Measurements from ENCODE around the gene ARHGAP10. TPM values are rescaled to one million over a fixed set of nuclear protein-coding genes. Genes with fewer than 3 reads are reported as not detected.

ARHGAP10 gene
- total RNA-seq, 1 experiment from 2014 or later = 5.0 TPM

DNA sequence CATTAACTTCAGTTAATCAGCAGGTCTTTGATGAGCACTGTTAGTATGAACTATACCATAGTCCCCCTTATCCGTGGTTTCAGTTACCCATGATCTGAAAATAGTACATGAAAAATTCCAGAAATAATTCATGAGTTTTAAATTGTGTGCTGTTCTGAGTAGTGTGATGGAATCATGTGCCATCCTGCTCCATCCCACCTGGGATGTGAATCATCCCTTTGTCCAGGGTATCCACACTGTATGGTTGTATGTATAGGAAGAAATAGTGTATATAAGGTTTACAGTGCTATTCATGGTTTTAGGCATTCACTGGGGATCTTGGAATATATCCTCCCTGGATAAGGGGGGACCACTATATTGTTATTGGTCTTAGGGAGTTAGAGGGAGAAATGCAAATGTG is 24.5 kb downstream of the ARHGAP10 start:
- DNase-seq (ENCODE audit: low read depth, low spot score) = no peak
- in situ Hi-C loops (cut with HindIII; ENCODE audit: low pct_unique_long_range_greater_than_20kb, low sequenced_read_pairs) = no loop called here

DNA sequence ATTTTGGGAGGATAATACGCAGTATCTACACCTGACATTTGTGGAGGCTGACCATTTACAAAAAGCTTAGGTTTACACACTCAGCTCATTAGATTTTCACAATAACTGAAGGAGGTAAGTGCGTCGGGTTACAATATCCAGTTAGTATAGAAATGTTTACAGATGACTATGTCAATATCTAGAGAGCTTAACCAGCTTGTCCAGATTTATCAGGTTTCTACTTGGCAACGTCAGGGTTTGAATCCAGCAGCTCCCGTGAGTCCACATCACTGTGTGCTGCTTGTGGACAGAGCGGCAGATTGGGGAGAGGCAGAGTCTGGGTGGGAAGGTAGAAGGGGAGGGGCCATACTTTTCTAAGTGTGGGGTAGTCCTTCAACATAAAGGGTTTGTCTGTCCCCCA is 28.3 kb downstream of the ARHGAP10 start:
- in situ Hi-C loops (cut with HindIII; ENCODE audit: low pct_unique_long_range_greater_than_20kb, low sequenced_read_pairs) = no loop called here

DNA sequence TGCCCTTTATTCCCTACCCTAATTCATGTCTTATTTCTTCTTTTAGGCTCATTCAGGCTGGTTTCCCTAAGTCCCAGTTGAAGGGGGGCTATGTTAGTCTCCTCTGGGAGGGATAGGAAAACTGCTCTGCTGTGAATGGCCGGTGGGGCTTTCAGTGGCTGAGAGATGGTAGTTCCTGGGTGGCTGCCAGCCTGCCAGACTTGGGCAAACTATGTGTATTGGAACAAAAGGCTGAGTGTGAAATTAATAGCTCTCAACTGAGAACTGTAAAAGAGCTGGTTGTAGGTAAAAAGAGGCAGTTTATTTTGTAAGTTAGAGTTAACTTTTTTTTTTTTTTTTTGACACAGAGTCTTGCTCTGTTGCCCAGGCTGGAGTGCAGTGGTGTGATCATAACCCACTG is 28.8 kb downstream of the ARHGAP10 start:
- DNase-seq (ENCODE audit: low read depth, low spot score) = peak; percentile 55
- in situ Hi-C loops (cut with HindIII; ENCODE audit: low pct_unique_long_range_greater_than_20kb, low sequenced_read_pairs) = no loop called here

More for the DNA sequence above, 28.3 kb downstream of the ARHGAP10 start:
- DNase-seq (ENCODE audit: low read depth, low spot score) = no peak

GRCh38 chr4:147761218-147761883 is 29.5 kb downstream of the ARHGAP10 start:
- in situ Hi-C loops (cut with HindIII; ENCODE audit: low pct_unique_long_range_greater_than_20kb, low sequenced_read_pairs) = no loop called here
- DNase-seq (ENCODE audit: low read depth, low spot score) = no peak

DNA sequence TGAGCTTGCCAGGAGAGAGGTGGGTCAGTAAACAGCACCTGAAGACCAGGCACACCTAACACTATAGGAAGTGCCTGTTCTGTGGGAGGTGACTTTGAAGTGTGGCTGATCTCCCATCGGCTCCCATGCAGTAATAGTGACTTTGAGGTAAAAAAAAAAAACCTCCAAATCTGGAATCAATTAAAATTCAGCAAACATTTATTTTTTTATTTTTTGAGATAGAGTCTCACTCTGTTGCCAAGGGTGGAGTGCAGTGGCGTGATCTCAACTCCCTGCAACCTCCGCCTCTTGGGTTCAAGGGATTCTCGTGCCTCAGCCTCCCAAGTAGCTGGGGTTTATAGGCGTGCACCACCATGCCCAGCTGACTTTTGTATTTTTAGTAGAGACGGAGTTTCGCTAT is 32.4 kb downstream of the ARHGAP10 start:
- in situ Hi-C loops (cut with HindIII; ENCODE audit: low pct_unique_long_range_greater_than_20kb, low sequenced_read_pairs) = no loop called here
- DNase-seq (ENCODE audit: low read depth, low spot score) = no peak

DNA sequence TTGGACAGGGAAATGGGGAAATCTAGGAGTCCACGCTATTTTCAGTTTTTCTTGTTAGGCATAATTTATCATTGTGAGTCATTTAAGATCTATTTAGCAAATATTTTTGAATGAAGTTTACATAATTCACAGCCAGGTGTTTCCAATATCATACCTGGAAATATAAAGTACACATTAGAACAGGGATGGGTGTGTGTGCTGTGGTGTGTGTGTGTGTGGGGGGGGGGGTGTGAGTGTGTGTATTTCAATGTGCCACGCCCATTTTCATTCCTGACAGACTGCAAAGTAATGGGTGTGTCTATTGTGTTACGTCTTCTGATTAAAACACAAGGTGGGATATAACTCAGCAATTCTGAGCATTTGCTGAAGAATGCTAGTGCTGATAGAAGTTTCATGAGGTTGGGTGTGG is 33.2 kb downstream of the ARHGAP10 start:
- in situ Hi-C loops (cut with HindIII; ENCODE audit: low pct_unique_long_range_greater_than_20kb, low sequenced_read_pairs) = no loop called here
- no peak for DNase-seq (ENCODE audit: low read depth, low spot score)

- in situ Hi-C loops (cut with HindIII; ENCODE audit: low pct_unique_long_range_greater_than_20kb, low sequenced_read_pairs) = no loop called here
- no peak for DNase-seq (ENCODE audit: low read depth, low spot score)
These were observed 36.2 kb downstream of the ARHGAP10 start for GRCh38 chr4:147768113-147768512.

- DNase-seq (ENCODE audit: low read depth, low spot score) = no peak
- in situ Hi-C loops (cut with HindIII; ENCODE audit: low pct_unique_long_range_greater_than_20kb, low sequenced_read_pairs) = no loop called here
These were observed 37.5 kb downstream of the ARHGAP10 start for GRCh38 chr4:147769386-147769785.

DNA sequence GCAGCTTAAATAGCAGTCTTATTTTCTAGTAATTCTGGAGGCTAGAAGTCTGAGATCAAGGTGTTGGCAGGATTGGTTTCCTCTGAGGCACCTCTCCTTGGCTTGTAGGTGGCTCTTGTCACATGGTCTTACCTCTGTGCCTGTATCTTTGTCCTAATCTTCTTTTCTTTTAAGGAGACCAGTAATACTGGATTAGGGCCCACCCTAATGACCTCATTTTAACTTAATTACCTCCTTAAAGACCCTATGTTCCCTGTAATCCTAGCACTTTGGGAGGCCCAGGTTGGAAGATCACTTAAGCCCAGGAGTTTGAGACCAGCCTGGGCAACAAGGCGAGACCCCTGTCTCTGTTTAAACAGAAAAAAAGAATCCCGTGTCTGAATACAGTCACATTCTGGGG is 38.9 kb downstream of the ARHGAP10 start:
- no peak for DNase-seq (ENCODE audit: low read depth, low spot score)
- in situ Hi-C loops (cut with HindIII; ENCODE audit: low pct_unique_long_range_greater_than_20kb, low sequenced_read_pairs) = no loop called here

- in situ Hi-C loops (cut with HindIII; ENCODE audit: low pct_unique_long_range_greater_than_20kb, low sequenced_read_pairs) = no loop called here
- DNase-seq (ENCODE audit: low read depth, low spot score) = no peak
These were observed 40.2 kb downstream of the ARHGAP10 start for GRCh38 chr4:147772056-147772455.

DNA sequence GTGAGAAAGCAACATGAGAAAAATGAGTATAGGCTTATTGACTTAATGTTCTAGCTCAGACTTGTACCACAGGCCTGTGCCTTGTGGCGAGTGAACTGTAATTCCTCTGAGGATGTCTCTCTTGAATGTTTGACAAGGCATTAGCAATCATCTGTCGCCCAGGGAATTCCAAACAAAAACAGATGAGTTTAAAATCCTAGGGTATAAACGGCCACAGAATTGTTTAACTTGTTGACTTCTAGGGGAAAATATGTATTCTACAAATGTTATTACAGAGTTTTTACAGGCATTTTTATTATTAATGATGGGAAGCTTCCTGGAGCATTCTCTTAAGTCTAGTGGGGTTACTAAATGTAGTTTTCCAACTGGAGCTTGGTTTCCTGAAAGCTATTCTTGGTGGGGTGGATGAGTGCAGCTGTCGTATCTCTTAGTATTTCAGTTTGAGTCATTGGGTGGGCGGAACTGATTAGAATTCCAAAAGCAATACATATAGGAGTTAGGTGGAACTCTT is 40.6 kb downstream of the ARHGAP10 start:
- DNase-seq (ENCODE audit: low read depth, low spot score) = no peak

DNA sequence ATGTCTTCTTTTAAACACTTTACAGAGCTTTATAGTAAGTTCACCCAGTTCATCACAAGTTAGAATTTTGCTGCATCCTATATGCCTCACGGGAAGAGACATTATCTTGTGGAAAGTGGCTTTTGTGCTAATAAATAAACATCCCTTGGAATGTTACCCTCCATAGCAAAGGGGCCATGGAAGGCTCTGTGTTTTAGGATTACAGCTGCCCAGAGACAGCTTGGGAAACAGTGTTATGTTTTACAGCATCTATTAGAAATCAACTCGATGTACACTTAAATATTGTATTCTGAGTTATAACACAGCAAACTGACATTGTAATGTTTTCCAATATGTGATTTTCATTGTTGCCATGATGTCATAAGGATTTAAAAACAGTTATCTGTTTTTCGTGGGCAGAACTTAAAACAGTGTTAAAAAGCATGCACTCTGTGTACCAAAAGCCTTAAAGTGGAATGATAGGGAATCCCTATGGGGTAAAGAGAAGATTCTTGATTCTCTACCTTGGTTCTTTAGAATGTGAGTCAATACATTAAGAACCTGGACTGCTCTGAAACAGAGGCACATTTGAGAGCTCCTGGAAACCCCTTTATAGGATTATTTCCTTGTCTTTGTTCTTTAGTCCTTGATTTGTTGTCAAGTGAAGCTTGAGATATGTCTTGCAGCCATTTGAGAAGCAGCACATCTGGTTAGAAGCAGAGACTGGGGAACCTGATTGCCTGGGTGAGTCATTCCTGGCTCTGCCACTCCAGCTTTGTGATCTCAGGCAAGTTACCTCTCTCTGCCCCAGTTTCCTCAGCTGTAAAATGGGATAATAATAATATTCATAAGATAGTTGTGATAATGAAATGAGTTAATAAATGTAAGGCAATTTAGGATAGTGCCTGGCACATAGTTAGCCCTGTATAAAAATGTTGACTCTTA is 41.6 kb downstream of the ARHGAP10 start:
- in situ Hi-C loops (cut with HindIII; ENCODE audit: low pct_unique_long_range_greater_than_20kb, low sequenced_read_pairs) = no loop called here
- no peak for DNase-seq (ENCODE audit: low read depth, low spot score)

More for the DNA sequence above, 40.6 kb downstream of the ARHGAP10 start:
- in situ Hi-C loops (cut with HindIII; ENCODE audit: low pct_unique_long_range_greater_than_20kb, low sequenced_read_pairs) = no loop called here

DNA sequence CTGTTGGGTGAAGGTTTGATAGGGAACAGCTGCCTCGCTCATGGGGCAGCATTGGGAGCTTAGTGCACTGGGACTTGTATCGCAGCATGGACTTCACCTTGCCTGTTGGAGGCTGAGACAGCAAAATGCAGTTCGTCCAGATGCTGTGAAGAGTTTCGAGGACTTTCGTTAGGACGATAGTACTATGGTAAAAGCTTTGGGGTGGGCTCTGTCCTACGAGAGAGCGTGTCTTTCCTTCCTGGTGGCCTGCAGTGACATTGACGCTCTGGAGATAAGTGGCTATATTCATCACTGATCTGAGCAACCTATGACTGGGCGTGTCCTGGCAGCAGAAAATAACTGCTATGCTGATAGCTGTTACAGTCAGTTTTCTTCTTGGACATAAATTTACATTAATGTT is 44.8 kb downstream of the ARHGAP10 start:
- no peak for DNase-seq (ENCODE audit: low read depth, low spot score)
- in situ Hi-C loops (cut with HindIII; ENCODE audit: low pct_unique_long_range_greater_than_20kb, low sequenced_read_pairs) = no loop called here

DNA sequence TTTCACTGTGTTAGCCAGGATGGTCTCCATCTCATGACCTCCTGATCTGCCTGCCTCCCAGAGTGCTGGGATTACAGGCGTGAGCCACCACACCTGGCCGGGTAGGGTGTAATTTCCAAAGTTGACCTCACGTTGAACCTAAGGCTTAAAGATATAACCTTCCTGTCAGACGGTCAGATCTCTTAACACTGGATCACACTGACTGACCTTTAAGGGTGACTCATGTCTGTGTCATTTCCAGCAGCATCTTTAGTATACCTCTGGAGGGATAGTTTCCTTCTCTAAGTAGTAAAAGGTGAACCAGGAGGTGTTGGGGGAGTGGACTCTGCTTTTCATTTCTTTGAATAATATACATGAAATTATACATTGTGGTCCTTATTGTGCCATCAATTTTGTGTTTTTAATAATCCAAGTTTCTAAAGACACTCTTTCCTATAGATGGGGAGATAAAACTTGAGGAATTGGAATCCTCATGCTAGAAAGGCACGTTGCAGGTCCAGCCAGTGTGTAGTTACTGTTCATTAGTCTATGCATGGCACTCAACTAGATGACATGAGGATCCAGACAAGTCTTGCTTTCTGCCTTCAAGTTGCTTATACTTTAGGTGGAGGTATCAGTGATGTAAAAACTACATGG is 45.7 kb downstream of the ARHGAP10 start:
- no peak for DNase-seq (ENCODE audit: low read depth, low spot score)
- in situ Hi-C loops (cut with HindIII; ENCODE audit: low pct_unique_long_range_greater_than_20kb, low sequenced_read_pairs) = no loop called here

- in situ Hi-C loops (cut with HindIII; ENCODE audit: low pct_unique_long_range_greater_than_20kb, low sequenced_read_pairs) = no loop called here
- DNase-seq (ENCODE audit: low read depth, low spot score) = no peak
These were observed 47.1 kb downstream of the ARHGAP10 start for GRCh38 chr4:147778942-147779341.

DNA sequence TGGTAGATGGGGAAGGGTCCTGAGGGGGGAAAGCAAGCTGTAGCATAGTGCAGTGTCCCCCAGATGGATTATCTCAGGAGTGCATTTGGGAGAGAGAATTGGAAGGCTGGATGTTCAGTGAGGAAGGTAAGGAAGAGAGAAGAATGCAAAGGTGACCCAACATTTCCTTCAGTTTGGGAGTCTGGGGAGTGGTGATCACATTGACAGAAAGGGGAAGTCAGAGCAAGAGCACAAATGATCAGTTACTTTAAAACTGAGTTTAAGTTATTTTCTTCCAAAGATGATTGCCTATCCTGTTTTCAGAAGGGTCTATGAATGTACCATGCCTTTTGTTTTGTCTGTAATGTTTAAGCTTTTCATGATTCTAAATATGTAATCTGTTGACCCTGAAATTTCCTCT is 47.6 kb downstream of the ARHGAP10 start:
- in situ Hi-C loops (cut with HindIII; ENCODE audit: low pct_unique_long_range_greater_than_20kb, low sequenced_read_pairs) = no loop called here
- DNase-seq (ENCODE audit: low read depth, low spot score) = no peak

DNA sequence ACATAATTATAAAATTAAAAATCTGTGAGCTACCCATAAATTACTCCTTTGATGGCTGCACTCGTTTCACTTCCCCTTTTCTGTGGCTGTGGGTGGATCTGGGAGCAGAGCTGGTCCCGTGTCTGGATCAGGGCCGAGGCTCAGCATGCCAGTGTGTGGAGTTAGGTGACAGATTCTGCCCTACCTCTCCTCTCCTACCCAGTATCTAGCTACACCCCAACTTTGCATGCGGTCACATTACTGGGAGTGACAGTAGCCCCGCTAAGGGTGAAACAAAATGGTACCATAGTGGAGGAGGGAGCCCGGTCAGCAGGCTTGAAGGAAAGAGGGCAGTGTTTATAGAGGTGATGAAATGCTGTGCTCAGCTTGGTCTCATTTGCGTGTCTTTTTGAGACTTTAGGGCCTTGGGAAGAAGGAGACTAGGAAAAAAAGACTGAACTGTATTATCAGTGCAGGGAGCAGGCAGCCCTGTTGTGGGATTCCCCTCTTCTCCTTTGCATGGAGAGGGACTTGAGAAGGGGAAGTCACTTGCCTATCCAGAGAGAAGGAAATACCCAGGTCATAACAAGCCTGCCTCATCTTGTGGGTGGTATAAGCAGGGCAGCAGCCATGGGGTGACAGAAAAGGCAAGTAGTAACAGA is 48.4 kb downstream of the ARHGAP10 start:
- DNase-seq (ENCODE audit: low read depth, low spot score) = no peak
- in situ Hi-C loops (cut with HindIII; ENCODE audit: low pct_unique_long_range_greater_than_20kb, low sequenced_read_pairs) = no loop called here
